ENCODE data around the gene RAPGEF6. TPM values are rescaled to one million over a fixed set of nuclear protein-coding genes. Genes with fewer than 3 reads are reported as not detected.
"Not testable (repeated sequence)": the region's sequence is repeated elsewhere in the genome, so short reads cannot be mapped to it uniquely, and the experiment has no call there.

Gene RAPGEF6
- total RNA-seq, 1 experiment from 2014 or later: 27.6 TPM

DNA sequence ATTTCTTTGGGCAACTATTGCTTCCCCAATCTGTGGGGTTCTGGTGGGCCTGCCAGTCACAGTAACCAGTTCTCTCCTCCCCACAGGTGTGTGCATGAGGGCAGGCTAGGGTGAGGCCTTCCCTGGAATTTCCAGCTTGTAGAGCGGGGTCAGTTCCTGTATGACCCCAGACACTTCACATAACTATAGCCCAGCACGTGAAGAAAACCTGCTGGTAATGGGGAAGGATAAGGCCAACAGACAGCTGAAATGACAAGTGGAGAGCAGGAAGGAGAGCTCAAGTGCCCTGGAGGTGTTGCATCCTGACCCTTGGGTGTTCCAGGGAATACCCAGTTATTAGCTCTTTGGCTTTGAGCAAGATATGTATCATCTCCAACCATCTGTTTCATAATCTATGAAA is 229.0 kb downstream of the RAPGEF6 start:
- no peak for DNase-seq
- Histone ChIP-seq H3K4me1 (no peaks in the 10 kb centered on the region), H3K27ac (no peak overlapping the region), H3K4me3 (no peak overlapping the region), H3K36me3 (peaks cover 10% of the 10 kb centered on the region), H3K9me3 (replicated peaks) (peaks cover 3% of the 10 kb centered on the region), H3K27me3 (no peaks in the 10 kb centered on the region)

- Histone ChIP-seq H3K4me3 (no peak overlapping the region), H3K9me3 (replicated peaks) (peaks cover 3% of the 10 kb centered on the region), H3K27ac (no peak overlapping the region), H3K4me1 (no peaks in the 10 kb centered on the region), H3K27me3 (no peaks in the 10 kb centered on the region), H3K36me3 (peaks cover 13% of the 10 kb centered on the region)
- DNase-seq: no peak
Observed at GRCh38 chr5:131405674-131406073, 229.4 kb downstream of the RAPGEF6 start.

DNA sequence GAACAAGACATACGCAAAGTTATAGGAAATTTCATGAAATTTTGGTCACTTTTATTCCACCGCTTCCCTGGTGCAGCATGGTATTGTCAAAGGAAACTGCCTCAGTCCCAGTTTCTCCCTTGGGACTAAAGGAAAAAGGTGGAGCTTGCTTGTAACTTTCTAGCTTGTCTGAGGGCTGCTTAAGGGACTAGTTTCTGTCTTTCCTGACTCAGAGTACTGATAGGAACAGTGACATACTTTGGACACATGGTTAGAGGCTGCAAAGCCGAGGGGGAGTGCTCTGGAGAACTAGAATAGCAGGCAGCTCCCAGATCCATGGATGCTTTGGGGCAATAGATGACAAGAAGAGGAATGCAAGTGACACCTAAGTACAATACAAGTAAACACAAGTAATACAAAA is 234.4 kb downstream of the RAPGEF6 start:
- no peak for DNase-seq
- peaks cover 18% of the 10 kb centered on the region for H3K36me3 ChIP-seq
- H3K27me3 ChIP-seq: no peaks in the 10 kb centered on the region
- no peak overlapping the region for H3K27ac ChIP-seq
- no peak overlapping the region for H3K4me3 ChIP-seq
- no peaks in the 10 kb centered on the region for H3K4me1 ChIP-seq
- peaks cover 3% of the 10 kb centered on the region for H3K9me3 ChIP-seq (replicated peaks)

- H3K27me3 ChIP-seq; H3K27ac ChIP-seq; H3K9me3 ChIP-seq (replicated peaks); H3K4me3 ChIP-seq; H3K4me1 ChIP-seq; DNase-seq: not testable (repeated sequence)
- H3K36me3 ChIP-seq: peaks cover 25% of the 10 kb centered on the region; the same call in 1 of the 2 replicates
Observed at GRCh38 chr5:131399007-131399406, 236.0 kb downstream of the RAPGEF6 start.

- H3K27me3 ChIP-seq: no peaks in the 10 kb centered on the region
- peaks cover 34% of the 10 kb centered on the region for H3K36me3 ChIP-seq
- H3K4me1 ChIP-seq: no peaks in the 10 kb centered on the region
- H3K27ac ChIP-seq: no peak overlapping the region
- no peak for DNase-seq
- H3K4me3 ChIP-seq: no peak overlapping the region
- no peaks in the 10 kb centered on the region; the same call in 1 of the 2 replicates for H3K9me3 ChIP-seq (replicated peaks)
Observed at GRCh38 chr5:131396630-131397273, 238.3 kb downstream of the RAPGEF6 start.

DNA sequence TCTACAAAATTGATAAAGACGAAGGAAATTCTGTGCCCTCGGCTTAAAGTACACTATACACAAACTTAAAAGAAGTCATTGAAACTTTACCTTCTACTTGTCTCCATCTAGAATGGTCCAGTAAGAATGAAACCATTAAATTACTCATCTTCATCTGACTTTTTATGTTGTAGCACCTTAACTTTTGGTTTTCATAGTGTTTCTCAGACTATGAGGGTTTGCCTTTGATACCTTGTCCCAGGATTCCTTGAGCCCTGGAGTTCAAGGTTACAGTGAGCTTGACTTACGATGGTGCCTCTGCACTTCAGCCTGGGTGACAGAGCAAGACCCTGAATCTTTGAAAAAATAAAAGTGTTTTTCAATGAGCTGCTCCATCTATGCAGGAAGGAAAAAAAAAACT is 239.0 kb downstream of the RAPGEF6 start:
- Histone ChIP-seq H3K4me1 (no peaks in the 10 kb centered on the region), H3K4me3 (no peak overlapping the region), H3K27ac (no peak overlapping the region), H3K36me3 (peaks cover 34% of the 10 kb centered on the region), H3K9me3 (replicated peaks) (no peaks in the 10 kb centered on the region), H3K27me3 (no peaks in the 10 kb centered on the region)
- no peak for DNase-seq

DNA sequence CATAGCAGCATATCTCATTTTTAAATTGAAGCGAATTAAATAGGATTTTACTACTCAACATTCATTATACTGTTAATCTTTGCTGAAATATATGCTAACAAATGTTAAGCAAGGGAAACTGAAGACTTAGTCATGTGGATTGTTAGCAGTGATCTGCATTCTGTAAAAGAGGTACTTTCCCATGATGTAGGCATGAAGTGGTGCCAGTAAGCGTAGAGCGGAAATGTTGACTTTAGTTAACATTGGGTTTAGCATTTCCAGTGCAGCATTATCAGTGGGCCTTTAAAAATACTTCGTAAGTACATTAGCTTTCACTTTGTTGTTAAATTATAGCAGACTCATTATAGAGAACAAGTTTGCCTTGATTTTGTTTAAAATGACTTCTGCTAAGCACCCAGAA is 240.9 kb downstream of the RAPGEF6 start:
- H3K27ac ChIP-seq: no peak overlapping the region
- DNase-seq: no peak
- H3K36me3 ChIP-seq: peaks cover 35% of the 10 kb centered on the region

DNA sequence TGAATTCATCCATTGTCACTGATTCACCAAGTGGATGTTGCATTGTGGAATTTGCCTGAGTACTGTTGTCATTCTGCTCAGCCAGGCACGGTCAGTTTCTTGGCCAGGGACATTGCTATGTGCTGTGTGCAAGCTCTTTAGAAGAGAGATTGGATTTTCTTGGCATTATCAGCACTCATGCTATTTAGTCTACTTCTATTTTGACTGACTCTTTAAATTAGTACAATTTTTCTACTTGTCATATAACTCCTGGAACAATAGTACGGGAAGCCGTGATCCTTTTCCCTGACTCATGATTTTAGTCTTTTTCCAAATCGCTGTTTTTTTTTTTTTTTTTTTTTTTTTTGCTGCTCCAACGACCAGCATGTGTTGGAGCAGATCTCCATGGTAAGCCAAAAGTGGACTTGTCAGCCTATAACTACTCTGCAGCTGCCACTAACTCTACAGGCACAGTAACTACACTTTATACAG is 241.5 kb downstream of the RAPGEF6 start:
- H3K4me3 ChIP-seq: no peak overlapping the region
- H3K27me3 ChIP-seq: no peaks in the 10 kb centered on the region
- no peaks in the 10 kb centered on the region for H3K9me3 ChIP-seq (replicated peaks)
- H3K4me1 ChIP-seq: no peaks in the 10 kb centered on the region
- DNase-seq: no peak
- peaks cover 35% of the 10 kb centered on the region for H3K36me3 ChIP-seq
- H3K27ac ChIP-seq: no peak overlapping the region

More for the DNA sequence above, 240.9 kb downstream of the RAPGEF6 start:
- no peaks in the 10 kb centered on the region for H3K27me3 ChIP-seq
- H3K4me3 ChIP-seq: no peak overlapping the region
- no peaks in the 10 kb centered on the region for H3K9me3 ChIP-seq (replicated peaks)
- H3K4me1 ChIP-seq: no peaks in the 10 kb centered on the region

DNA sequence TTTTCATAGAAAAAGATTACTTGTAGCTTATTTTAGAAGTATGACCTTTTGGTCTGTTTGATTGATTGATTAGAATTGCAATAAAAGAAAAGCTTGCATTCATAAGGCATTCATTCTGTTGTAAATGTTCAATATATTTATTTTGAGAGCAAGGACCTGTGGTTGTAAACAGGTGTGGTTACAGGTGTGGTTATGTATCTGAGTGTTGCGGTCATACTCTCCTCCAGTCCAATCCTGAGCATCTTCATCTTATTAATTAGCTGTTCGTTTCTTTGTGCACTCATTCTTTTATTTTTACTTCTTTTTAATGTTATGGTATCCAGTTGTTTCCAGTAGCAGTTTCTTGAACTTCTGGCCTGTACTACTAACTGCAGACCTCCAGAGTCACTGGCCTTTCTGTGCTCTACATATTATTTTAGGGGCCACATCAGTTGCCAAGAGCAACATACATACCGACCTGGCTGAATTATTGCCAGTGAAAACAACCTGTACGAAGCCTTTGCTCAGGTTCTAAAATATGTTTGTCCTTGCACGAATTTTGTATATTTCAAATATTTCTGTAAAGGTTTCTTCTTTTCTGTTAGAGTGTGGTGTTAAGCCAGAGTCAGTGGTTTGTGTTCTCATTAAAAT is 242.4 kb downstream of the RAPGEF6 start:
- no peaks in the 10 kb centered on the region for H3K4me1 ChIP-seq
- DNase-seq: no peak
- no peaks in the 10 kb centered on the region for H3K9me3 ChIP-seq (replicated peaks)
- H3K36me3 ChIP-seq: peaks cover 30% of the 10 kb centered on the region
- no peaks in the 10 kb centered on the region for H3K27me3 ChIP-seq
- H3K27ac ChIP-seq: no peak overlapping the region
- no peak overlapping the region for H3K4me3 ChIP-seq

DNA sequence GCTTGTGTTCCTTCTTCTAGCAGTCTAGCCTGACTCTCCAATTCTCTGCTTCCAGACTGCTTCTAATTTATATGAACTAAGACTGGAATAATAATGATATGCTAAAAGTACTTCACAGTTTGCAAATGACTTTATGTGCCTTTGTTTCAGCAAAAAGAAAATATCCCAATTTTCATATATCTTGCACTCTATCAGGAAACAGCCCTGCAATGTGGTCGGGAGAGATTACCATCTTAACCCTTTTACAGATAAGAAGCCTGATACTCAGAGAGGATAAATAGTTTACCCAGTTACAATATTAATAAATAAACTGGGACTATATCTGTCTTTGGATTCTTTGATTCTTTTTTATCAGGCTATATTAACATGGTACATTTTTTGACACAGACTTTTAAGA is 245.2 kb downstream of the RAPGEF6 start:
- Histone ChIP-seq H3K27ac (no peak overlapping the region), H3K36me3 (peaks cover 23% of the 10 kb centered on the region), H3K4me3 (no peak overlapping the region), H3K9me3 (replicated peaks) (no peaks in the 10 kb centered on the region), H3K4me1 (peaks cover 8% of the 10 kb centered on the region), H3K27me3 (no peaks in the 10 kb centered on the region)
- no peak for DNase-seq

DNA sequence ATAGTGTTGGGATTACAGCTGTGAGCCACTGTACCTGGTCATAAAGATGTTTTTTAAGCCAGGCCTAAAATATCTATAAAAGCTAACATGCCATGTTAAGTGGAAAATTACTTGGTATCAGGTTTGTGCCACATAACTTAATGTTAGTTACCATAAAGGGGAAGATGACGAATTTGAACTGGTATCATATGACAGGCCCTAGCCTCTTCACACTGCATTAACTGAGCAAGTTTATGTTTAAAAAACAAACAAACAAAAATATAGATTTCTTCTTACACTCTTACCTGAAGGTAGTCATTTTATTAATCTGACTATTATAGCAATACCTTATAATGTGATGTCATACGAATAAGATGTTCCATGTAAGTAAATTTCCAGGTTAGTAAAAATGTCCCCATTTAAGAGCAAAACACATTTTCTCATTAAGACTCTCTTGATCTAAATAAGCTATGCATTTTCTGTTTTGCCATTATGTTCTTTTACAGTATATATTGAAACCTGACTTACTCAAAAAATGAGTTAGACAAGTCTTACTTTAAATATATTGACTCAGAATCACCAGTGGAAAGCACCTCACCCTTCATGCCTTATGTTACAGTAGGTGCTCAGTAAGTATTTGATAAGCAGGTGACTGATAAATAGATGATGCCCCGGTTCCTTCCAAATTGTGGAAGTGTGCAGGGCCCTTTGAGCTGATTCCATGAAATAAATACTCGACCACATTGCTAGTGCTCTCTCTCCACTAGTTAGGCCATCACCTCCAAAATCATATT is 245.7 kb downstream of the RAPGEF6 start:
- no peak overlapping the region for H3K4me3 ChIP-seq
- no peaks in the 10 kb centered on the region for H3K9me3 ChIP-seq (replicated peaks)
- peaks cover 20% of the 10 kb centered on the region for H3K36me3 ChIP-seq
- H3K4me1 ChIP-seq: peaks cover 8% of the 10 kb centered on the region
- no peak for DNase-seq
- H3K27me3 ChIP-seq: no peaks in the 10 kb centered on the region
- H3K27ac ChIP-seq: no peak overlapping the region

- no peak overlapping the region for H3K4me3 ChIP-seq
- peaks cover 8% of the 10 kb centered on the region for H3K4me1 ChIP-seq
- H3K9me3 ChIP-seq (replicated peaks): no peaks in the 10 kb centered on the region
- H3K36me3 ChIP-seq: peaks cover 8% of the 10 kb centered on the region
- no peak overlapping the region for H3K27ac ChIP-seq
- H3K27me3 ChIP-seq: no peaks in the 10 kb centered on the region
- DNase-seq: no peak
Observed at GRCh38 chr5:131387255-131387654, 247.8 kb downstream of the RAPGEF6 start.

GRCh38 chr5:131386779-131387178 is 248.2 kb downstream of the RAPGEF6 start:
- H3K27ac ChIP-seq: no peak overlapping the region
- H3K27me3 ChIP-seq: no peaks in the 10 kb centered on the region
- H3K4me1 ChIP-seq: peaks cover 8% of the 10 kb centered on the region
- H3K4me3 ChIP-seq: no peak overlapping the region
- peak in 1 of 2 experiments; percentile 32 for DNase-seq
- H3K36me3 ChIP-seq: peaks cover 7% of the 10 kb centered on the region
- no peaks in the 10 kb centered on the region for H3K9me3 ChIP-seq (replicated peaks)

GRCh38 chr5:131386124-131386523 is 248.9 kb downstream of the RAPGEF6 start:
- no peak overlapping the region for H3K27ac ChIP-seq
- H3K36me3 ChIP-seq: peaks cover 7% of the 10 kb centered on the region
- H3K4me1 ChIP-seq: peaks cover 8% of the 10 kb centered on the region
- no peak for DNase-seq
- no peak overlapping the region for H3K4me3 ChIP-seq
- no peaks in the 10 kb centered on the region for H3K27me3 ChIP-seq
- H3K9me3 ChIP-seq (replicated peaks): no peaks in the 10 kb centered on the region

DNA sequence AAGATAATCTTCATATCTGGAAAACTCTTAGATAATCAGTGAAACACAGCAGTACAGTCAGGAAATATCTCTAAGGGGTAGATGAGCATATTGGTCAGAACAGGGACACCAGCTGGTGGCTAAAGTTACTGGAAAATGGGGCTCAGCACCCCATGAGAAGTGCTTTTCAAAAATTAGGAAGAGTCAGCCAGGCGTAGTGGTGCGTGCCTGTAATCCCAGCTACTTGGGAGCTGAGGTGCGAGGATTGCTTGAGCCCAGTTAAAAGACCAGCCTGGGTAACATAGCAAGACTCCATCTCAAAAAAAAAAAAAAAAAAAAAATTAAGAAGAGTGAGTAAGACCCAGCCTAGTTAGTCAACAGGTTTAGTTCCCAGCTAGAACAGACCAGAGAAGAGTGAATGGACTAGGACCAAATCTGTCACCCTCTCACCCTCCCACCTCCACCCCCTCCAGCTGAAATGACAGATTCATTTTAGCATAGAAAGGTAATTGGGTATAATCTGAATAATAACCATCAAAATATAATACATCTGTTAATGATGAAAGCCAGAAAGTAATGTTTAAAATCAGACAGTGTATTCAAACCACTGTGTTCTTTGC is 250.3 kb downstream of the RAPGEF6 start:
- no peak overlapping the region for H3K27ac ChIP-seq
- DNase-seq: no peak
- no peak overlapping the region for H3K4me3 ChIP-seq
- peaks cover 7% of the 10 kb centered on the region for H3K36me3 ChIP-seq
- H3K4me1 ChIP-seq: peaks cover 16% of the 10 kb centered on the region
- no peaks in the 10 kb centered on the region for H3K27me3 ChIP-seq
- no peaks in the 10 kb centered on the region for H3K9me3 ChIP-seq (replicated peaks)

Data from SJCRH30 (cell line).